HepG2 (cell line): ENCODE data around the gene CTF1. TPM values are rescaled to one million over a fixed set of nuclear protein-coding genes. Genes with fewer than 3 reads are reported as not detected.

ENCODE experiments used
- AGO1 ChIP-seq: fragments of 200-400 bp; formaldehyde crosslinking; IDR thresholded peaks from 2 replicates; pipeline ENCODE4 v1.6.1; 2017; ENCODE audit warnings: mild to moderate bottlenecking, low read depth, low read length, moderate library complexity; ENCODE audit not compliant: poor library complexity, severe bottlenecking
- ARNT ChIP-seq: fragments of 450-650 bp; IDR thresholded peaks from 2 replicates; pipeline ENCODE4 v1.6.1; 2017
- ASH2L ChIP-seq: fragments of 300-600, 200-600 bp; sonication (generic); IDR thresholded peaks from 2 replicates; pipeline ENCODE4 v1.7.0; 2017; ENCODE audit warnings: low read depth, mild to moderate bottlenecking, moderate library complexity, mixed read lengths, low read length; ENCODE audit not compliant: insufficient read length
- ATF5 ChIP-seq: sonication (generic); formaldehyde crosslinking; IDR thresholded peaks from 2 replicates; pipeline ENCODE4 v1.4.0; 2020; ENCODE audit warnings: mild to moderate bottlenecking, low read depth, missing genetic modification reagents
- EED ChIP-seq: sonication (generic); formaldehyde crosslinking; IDR thresholded peaks from 2 replicates; pipeline ENCODE4 v1.5.0; 2020; ENCODE audit warnings: mild to moderate bottlenecking, missing genetic modification reagents
- ETV5 ChIP-seq: IDR thresholded peaks from 2 replicates; pipeline ENCODE4 v1.6.1; 2018; ENCODE audit warnings: missing biosample characterization, missing genetic modification reagents, inconsistent platforms, borderline replicate concordance
- KDM1A ChIP-seq: IDR thresholded peaks from 2 replicates; pipeline ENCODE4 v1.6.1; 2016; ENCODE audit warnings: missing compliant biosample characterization
- MED1 ChIP-seq: sonication (generic); formaldehyde crosslinking; IDR thresholded peaks from 2 replicates; pipeline ENCODE4 v1.4.0; 2020; ENCODE audit warnings: missing genetic modification reagents
- PHF21A ChIP-seq: sonication (generic); formaldehyde crosslinking; IDR thresholded peaks from 2 replicates; pipeline ENCODE4 v1.5.0; 2020; ENCODE audit warnings: mild to moderate bottlenecking, missing genetic modification reagents
- PTBP1 ChIP-seq: fragments of 200-400 bp; formaldehyde crosslinking; IDR thresholded peaks from 2 replicates; pipeline ENCODE4 v1.6.1; 2018; ENCODE audit warnings: low read length, low read depth; ENCODE audit not compliant: poor library complexity, severe bottlenecking
- RFXANK ChIP-seq: IDR thresholded peaks from 2 replicates; pipeline ENCODE4 v1.6.1; 2016
- YY1 ChIP-seq: IDR thresholded peaks from 2 replicates; pipeline ENCODE4 v1.6.1; 2011; ENCODE audit warnings: low read length, low read depth, moderate library complexity, mild to moderate bottlenecking; ENCODE audit not compliant: insufficient read depth, insufficient replicate concordance
- ZNF160 ChIP-seq: sonication (generic); formaldehyde crosslinking; IDR thresholded peaks from 2 replicates; pipeline ENCODE4 v1.8.0; 2022; ENCODE audit warnings: mild to moderate bottlenecking, inconsistent platforms, missing genetic modification reagents
- ZNF180 ChIP-seq: sonication (generic); formaldehyde crosslinking; IDR thresholded peaks from 2 replicates; pipeline ENCODE4 v1.4.0; 2020; ENCODE audit warnings: low read depth, missing genetic modification reagents, borderline replicate concordance
- ZNF256 ChIP-seq: sonication (generic); formaldehyde crosslinking; conservative IDR thresholded peaks from 2 replicates; pipeline ENCODE4 v1.4.0; 2020; ENCODE audit warnings: missing genetic modification reagents
- ZNF329 ChIP-seq: sonication (generic); formaldehyde crosslinking; IDR thresholded peaks from 2 replicates; pipeline ENCODE4 v1.9.0; 2021; ENCODE audit warnings: low read depth, mild to moderate bottlenecking, missing genetic modification reagents
- ZNF552 ChIP-seq: sonication (generic); formaldehyde crosslinking; IDR thresholded peaks from 2 replicates; pipeline ENCODE4 v1.9.0; 2022; ENCODE audit warnings: missing genetic modification reagents, mild to moderate bottlenecking, borderline replicate concordance
- ZNF563 ChIP-seq: sonication (generic); formaldehyde crosslinking; IDR thresholded peaks from 2 replicates; pipeline ENCODE4 v1.8.0; 2022; ENCODE audit warnings: mild to moderate bottlenecking, moderate library complexity, missing genetic modification reagents
- ZNF652 ChIP-seq: IDR thresholded peaks from 2 replicates; pipeline ENCODE4 v1.6.1; 2016; ENCODE audit warnings: low read depth, borderline replicate concordance
- ZNF816 ChIP-seq: sonication (generic); formaldehyde crosslinking; IDR thresholded peaks from 2 replicates; pipeline ENCODE4 v1.8.0; 2022; ENCODE audit warnings: missing genetic modification reagents, mild to moderate bottlenecking, borderline replicate concordance
- polyA plus RNA-seq, 8 experiments: library from polyadenylated mRNA; depleted of rRNA in 3 of 8; stranded (reverse) in 7 of 8; unstranded in 1 of 8; fragments of >200 nt; fragmentation: Illumina TruSeq in 4 of 8; extraction: Trizol in 4 of 8; gene quantifications; 2 replicates each; pipeline versions ENCODE4 v1.2.1 to v1.2.3, GENCODE V29; 2011 to 2016; ENCODE audit warnings: low read depth in 4 of 8, missing spikeins in 1 of 8, mixed read lengths in 1 of 8; ENCODE audit not compliant: insufficient read depth in 1 of 8
- total RNA-seq, 5 experiments: library from RNA; depleted of rRNA; stranded (reverse); fragments of >200 nt; fragmentation: Illumina TruSeq; extraction: Trizol; gene quantifications; 2 replicates each; pipeline ENCODE4 v1.2.3, GENCODE V29; 2016; ENCODE audit warnings: low read depth in 1 of 5
- TF ChIP-seq, protein P1 (sequence below): sonication (generic); formaldehyde crosslinking; IDR thresholded peaks from 2 replicates; pipeline ENCODE4 v1.4.0; 2020; ENCODE audit warnings: missing genetic modification reagents
- TF ChIP-seq, protein P2 (sequence below): sonication (generic); formaldehyde crosslinking; conservative IDR thresholded peaks from 2 replicates; pipeline ENCODE4 v1.4.0; 2020; ENCODE audit warnings: mild to moderate bottlenecking, missing genetic modification reagents, moderate library complexity
- TF ChIP-seq, protein P3 (sequence below): sonication (generic); formaldehyde crosslinking; IDR thresholded peaks from 2 replicates; pipeline ENCODE4 v1.8.1; 2023; ENCODE audit warnings: mild to moderate bottlenecking, inconsistent platforms, moderate library complexity, missing genetic modification reagents, borderline replicate concordance

CTF1 gene
- total and polyA plus RNA-seq, 2 of the 13 experiments (the other 11 are each of a cell fraction or from before 2014, with no cell fraction given): 0.13 to 1.8 TPM

DNA sequence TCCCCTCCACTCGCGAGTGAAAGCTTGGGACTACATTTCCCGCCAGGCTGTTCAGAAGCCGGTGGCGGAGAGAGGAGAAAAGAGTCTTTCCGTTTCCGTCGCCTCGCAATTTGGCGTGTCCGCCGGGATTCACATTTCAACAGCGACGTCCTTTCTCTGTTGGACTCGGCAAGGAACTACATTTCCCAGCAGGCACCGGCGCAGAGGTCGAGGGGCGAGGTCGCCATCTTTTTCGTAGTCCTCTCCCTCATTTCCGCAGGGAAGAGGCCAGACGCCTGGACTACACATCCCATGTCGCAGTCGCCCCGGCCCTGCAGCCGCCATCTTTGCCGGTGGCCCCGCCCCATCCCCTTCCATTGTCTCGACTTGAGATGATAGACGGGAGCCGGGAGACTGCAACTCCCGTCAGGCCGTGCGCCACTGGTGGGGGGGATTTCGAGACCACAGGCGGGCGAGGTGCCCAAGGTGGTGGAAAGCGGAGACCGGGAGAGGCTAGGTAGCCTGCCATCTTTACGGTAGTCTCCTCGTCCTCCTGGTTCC lies 26.1 kb downstream of the CTF1 start (continued):
- TF ChIP-seq, protein P1, sequence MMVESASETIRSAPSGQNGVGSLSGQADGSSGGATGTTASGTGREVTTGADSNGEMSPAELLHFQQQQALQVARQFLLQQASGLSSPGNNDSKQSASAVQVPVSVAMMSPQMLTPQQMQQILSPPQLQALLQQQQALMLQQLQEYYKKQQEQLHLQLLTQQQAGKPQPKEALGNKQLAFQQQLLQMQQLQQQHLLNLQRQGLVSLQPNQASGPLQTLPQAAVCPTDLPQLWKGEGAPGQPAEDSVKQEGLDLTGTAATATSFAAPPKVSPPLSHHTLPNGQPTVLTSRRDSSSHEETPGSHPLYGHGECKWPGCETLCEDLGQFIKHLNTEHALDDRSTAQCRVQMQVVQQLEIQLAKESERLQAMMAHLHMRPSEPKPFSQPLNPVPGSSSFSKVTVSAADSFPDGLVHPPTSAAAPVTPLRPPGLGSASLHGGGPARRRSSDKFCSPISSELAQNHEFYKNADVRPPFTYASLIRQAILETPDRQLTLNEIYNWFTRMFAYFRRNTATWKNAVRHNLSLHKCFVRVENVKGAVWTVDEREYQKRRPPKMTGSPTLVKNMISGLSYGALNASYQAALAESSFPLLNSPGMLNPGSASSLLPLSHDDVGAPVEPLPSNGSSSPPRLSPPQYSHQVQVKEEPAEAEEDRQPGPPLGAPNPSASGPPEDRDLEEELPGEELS (CRISPR knock-in tag): peak; percentile 64; the same call in 1 of the 2 replicates
- TF ChIP-seq KDM1A (CRISPR knock-in tag) (no peak), PTBP1 (no peak), ZNF563 (CRISPR knock-in tag) (no peak; the same call in 1 of the 2 replicates), ASH2L (peak; percentile 10), RFXANK (no peak; the same call in 1 of the 2 replicates), AGO1 (peak; percentile 6), ZNF256 (CRISPR knock-in tag) (no peak), ZNF652 (no peak), ZNF552 (CRISPR knock-in tag) (no peak; the same call in 1 of the 2 replicates), ZNF816 (CRISPR knock-in tag) (no peak), PHF21A (CRISPR knock-in tag) (no peak), ZNF160 (CRISPR knock-in tag) (peak; percentile 23; the same call in 1 of the 2 replicates), ETV5 (peak; percentile 61; the same call in 1 of the 2 replicates), YY1 (peak; percentile 98), ZNF180 (no peak), ATF5 (CRISPR knock-in tag) (no peak), ARNT (no peak), ZNF329 (0 out of 2 replicates have a peak, but pooled peaks have one; percentile 7), MED1 (CRISPR knock-in tag) (peak; percentile 62), EED (CRISPR knock-in tag) (no peak)
- TF ChIP-seq, protein P2, sequence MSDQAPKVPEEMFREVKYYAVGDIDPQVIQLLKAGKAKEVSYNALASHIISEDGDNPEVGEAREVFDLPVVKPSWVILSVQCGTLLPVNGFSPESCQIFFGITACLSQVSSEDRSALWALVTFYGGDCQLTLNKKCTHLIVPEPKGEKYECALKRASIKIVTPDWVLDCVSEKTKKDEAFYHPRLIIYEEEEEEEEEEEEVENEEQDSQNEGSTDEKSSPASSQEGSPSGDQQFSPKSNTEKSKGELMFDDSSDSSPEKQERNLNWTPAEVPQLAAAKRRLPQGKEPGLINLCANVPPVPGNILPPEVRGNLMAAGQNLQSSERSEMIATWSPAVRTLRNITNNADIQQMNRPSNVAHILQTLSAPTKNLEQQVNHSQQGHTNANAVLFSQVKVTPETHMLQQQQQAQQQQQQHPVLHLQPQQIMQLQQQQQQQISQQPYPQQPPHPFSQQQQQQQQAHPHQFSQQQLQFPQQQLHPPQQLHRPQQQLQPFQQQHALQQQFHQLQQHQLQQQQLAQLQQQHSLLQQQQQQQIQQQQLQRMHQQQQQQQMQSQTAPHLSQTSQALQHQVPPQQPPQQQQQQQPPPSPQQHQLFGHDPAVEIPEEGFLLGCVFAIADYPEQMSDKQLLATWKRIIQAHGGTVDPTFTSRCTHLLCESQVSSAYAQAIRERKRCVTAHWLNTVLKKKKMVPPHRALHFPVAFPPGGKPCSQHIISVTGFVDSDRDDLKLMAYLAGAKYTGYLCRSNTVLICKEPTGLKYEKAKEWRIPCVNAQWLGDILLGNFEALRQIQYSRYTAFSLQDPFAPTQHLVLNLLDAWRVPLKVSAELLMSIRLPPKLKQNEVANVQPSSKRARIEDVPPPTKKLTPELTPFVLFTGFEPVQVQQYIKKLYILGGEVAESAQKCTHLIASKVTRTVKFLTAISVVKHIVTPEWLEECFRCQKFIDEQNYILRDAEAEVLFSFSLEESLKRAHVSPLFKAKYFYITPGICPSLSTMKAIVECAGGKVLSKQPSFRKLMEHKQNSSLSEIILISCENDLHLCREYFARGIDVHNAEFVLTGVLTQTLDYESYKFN (CRISPR knock-in tag): 0 out of 2 replicates have a peak, but pooled peaks have one; percentile 13
- TF ChIP-seq, protein P3, sequence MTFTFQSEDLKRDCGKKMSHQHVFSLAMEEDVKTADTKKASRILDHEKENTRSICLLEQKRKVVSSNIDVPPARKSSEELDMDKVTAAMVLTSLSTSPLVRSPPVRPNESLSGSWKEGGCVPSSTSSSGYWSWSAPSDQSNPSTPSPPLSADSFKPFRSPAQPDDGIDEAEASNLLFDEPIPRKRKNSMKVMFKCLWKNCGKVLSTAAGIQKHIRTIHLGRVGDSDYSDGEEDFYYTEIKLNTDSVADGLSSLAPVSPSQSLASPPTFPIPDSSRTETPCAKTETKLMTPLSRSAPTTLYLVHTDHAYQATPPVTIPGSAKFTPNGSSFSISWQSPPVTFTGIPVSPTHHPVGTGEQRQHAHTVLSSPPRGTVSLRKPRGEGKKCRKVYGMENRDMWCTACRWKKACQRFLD: peak; percentile 74; the same call in 1 of the 2 replicates
